Lung (tissue), 12 donors: ENCODE data around the gene HSPA1B. TPM values are rescaled to one million over a fixed set of nuclear protein-coding genes. Genes with fewer than 3 reads are reported as not detected.

ENCODE experiments used
- ATAC-seq: fragments of 200-7000 bp; cut with Tn5 transposase; one replicate; pipeline ENCODE4 v1.9.1; 2020; ENCODE audit warnings: moderate number of reproducible peaks; ENCODE audit not compliant: insufficient read depth, low FRiP score
- DNase-seq, 3 donors: peaks; one replicate each; pipeline ENCODE4 v3.0.0-alpha.2; 2013 to 2017
- H3K27ac ChIP-seq, 2 donors: one replicate each; pipeline ENCODE4 v1.5.1; 2013; ENCODE audit warnings: mild to moderate bottlenecking in 2 of 2, moderate library complexity in 2 of 2, control low read depth in 1 of 2, inconsistent platforms in 1 of 2, low read depth in 1 of 2, low read length in 1 of 2
- H3K27me3 ChIP-seq, 3 donors: one replicate each; pipeline ENCODE4 v1.5.1; 2013; ENCODE audit warnings: low read length in 2 of 3; ENCODE audit not compliant: control insufficient read depth in 3 of 3, insufficient read depth in 3 of 3
- H3K36me3 ChIP-seq, 4 donors: one replicate each; pipeline ENCODE4 v1.5.1; 2013; ENCODE audit warnings: low read length in 4 of 4, mild to moderate bottlenecking in 1 of 4, moderate library complexity in 1 of 4; ENCODE audit not compliant: control insufficient read depth in 4 of 4, insufficient read depth in 4 of 4
- H3K4me1 ChIP-seq, 5 donors: one replicate each; pipeline ENCODE4 v1.5.1; 2013; ENCODE audit warnings: low read length in 5 of 5, mild to moderate bottlenecking in 2 of 5, moderate library complexity in 1 of 5; ENCODE audit not compliant: control insufficient read depth in 5 of 5, insufficient read depth in 5 of 5
- H3K4me3 ChIP-seq: one replicate; pipeline ENCODE4 v1.5.1; 2013; ENCODE audit warnings: mild to moderate bottlenecking, control low read depth, moderate library complexity
- H3K9ac ChIP-seq, 2 donors: one replicate each; pipeline ENCODE4 v1.5.1; 2013; ENCODE audit warnings: low read length in 2 of 2, control low read depth in 1 of 2; ENCODE audit not compliant: insufficient read depth in 1 of 2
- H3K9me3 ChIP-seq, 4 donors: one replicate each; pipeline ENCODE4 v1.5.1; 2013; ENCODE audit warnings: low read length in 3 of 4, mild to moderate bottlenecking in 1 of 4, moderate library complexity in 1 of 4; ENCODE audit not compliant: control insufficient read depth in 4 of 4, insufficient read depth in 3 of 4
- WGBS, 2 donors: extraction: QIAGEN DNeasy Blood & Tissue Kit; methylation state at CpG; one replicate each; pipeline ENCODE4 v1.1.7; 2013; 5-methylcytosine and 5-hydroxymethylcytosine counted together
- polyA plus RNA-seq, 2 donors: library from polyadenylated mRNA; stranded (reverse); fragments of 200-250 nt; gene quantifications; one replicate each; pipeline ENCODE4 v1.2.1, GENCODE V29; 2013
- total RNA-seq, 2 donors: library from RNA; depleted of rRNA in 1 of 2; stranded (reverse); fragments of >200 nt in 1 of 2; gene quantifications; one replicate each; pipeline ENCODE4 v1.2.1, GENCODE V29; 2014 to 2021
- TF ChIP-seq, protein P1 (sequence below): IDR thresholded peaks from 2 replicates; pipeline ENCODE4 v1.5.1; 2012; ENCODE audit warnings: mild to moderate bottlenecking; ENCODE audit errors: control extremely low read depth, extremely low read depth
- donor health status: control.
- donor health status: control.
- donor health status: Bipolar disorder and iron deficiency.
- donor health status: healthy.
- donor health status: DM: yes; HTN: yes; CAD: no.

Gene HSPA1B
- total and polyA plus RNA-seq, 4 donors = 33.2 to 1,377 (median 99.4) TPM

- H3K4me1 ChIP-seq = no peaks in the 10 kb centered on the region
These were observed 43.6 kb downstream of the HSPA1B start for GRCh38 chr6:31871046-31871659.

DNA sequence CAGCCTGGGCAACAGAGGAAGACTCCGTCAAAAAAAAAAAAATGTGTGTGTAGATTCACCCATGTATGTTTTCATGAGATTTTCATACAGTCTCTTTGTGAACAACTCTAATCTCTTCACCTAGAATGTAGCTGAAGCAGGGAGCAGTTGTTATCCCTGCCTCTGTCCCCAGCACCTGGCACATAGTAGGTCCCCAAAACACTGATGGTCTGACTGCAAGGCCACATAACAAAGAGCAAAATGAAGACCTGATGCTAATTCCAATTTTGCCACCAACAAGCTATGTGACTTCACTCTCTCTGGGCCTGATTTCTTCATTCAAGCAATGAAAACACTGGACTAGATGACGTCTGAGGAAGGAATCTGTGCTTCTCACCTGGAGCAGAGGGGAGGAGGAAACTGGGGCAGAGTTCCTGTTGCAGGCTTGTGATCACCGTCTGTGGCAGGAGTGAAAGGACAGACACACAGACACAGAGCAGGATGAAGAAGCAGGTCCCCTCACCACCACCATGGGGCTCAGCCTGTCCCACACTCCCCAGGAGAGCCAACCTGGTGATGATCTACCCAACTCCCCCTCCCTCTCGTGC, 46.6 kb downstream of the HSPA1B start:
- H3K27me3 ChIP-seq = no peaks in the 10 kb centered on the region
- no peak overlapping the region for H3K27ac ChIP-seq
- 57 to 58% methylated on average over 4 of the region's 4 CpGs for WGBS, 2 donors
- no peak overlapping the region for H3K9ac ChIP-seq
- H3K36me3 ChIP-seq = no peaks in the 10 kb centered on the region
- DNase-seq (no peak), ATAC-seq (no peak)
- H3K9me3 ChIP-seq = no peaks in the 10 kb centered on the region
- peaks cover 0 to 6% (median 0%) of the 10 kb centered on the region in 5 donors for H3K4me1 ChIP-seq
- TF ChIP-seq, protein P1, sequence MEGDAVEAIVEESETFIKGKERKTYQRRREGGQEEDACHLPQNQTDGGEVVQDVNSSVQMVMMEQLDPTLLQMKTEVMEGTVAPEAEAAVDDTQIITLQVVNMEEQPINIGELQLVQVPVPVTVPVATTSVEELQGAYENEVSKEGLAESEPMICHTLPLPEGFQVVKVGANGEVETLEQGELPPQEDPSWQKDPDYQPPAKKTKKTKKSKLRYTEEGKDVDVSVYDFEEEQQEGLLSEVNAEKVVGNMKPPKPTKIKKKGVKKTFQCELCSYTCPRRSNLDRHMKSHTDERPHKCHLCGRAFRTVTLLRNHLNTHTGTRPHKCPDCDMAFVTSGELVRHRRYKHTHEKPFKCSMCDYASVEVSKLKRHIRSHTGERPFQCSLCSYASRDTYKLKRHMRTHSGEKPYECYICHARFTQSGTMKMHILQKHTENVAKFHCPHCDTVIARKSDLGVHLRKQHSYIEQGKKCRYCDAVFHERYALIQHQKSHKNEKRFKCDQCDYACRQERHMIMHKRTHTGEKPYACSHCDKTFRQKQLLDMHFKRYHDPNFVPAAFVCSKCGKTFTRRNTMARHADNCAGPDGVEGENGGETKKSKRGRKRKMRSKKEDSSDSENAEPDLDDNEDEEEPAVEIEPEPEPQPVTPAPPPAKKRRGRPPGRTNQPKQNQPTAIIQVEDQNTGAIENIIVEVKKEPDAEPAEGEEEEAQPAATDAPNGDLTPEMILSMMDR = no peak
- no peak overlapping the region for H3K4me3 ChIP-seq

More at GRCh38 chr6:31871046-31871659, 43.6 kb downstream of the HSPA1B start:
- WGBS, 2 donors = 66 to 71% methylated on average over 9 of the region's 9 CpGs
- no peak for ATAC-seq
- no peak overlapping the region for H3K4me3 ChIP-seq
- H3K27ac ChIP-seq = no peak overlapping the region
- peak in 2 of 3 donors; percentile 10 to 17 for DNase-seq
- TF ChIP-seq, protein P1 = no peak
- H3K27me3 ChIP-seq = no peaks in the 10 kb centered on the region
- H3K9ac ChIP-seq = no peak overlapping the region
- H3K36me3 ChIP-seq = no peaks in the 10 kb centered on the region
- no peaks in the 10 kb centered on the region for H3K9me3 ChIP-seq

GRCh38 chr6:31874836-31875572, 47.5 kb downstream of the HSPA1B start:
- Histone ChIP-seq H3K9me3 (no peaks in the 10 kb centered on the region), H3K36me3 (peaks cover 0 to 6% (median 2%) of the 10 kb centered on the region in 4 donors), H3K27me3 (no peaks in the 10 kb centered on the region), H3K9ac (no peak overlapping the region), H3K4me3 (no peak overlapping the region), H3K27ac (no peak overlapping the region), H3K4me1 (peaks cover 0 to 6% (median 0%) of the 10 kb centered on the region in 5 donors)
- DNase-seq = no peak
- ATAC-seq = no peak
- 78 to 79% methylated on average over 5 of the region's 5 CpGs for WGBS, 2 donors
- TF ChIP-seq, protein P1 = no peak
